Endothelial cell of umbilical vein (primary cell): ENCODE measurements around the gene AMFR. TPM values are rescaled to one million over a fixed set of nuclear protein-coding genes. Genes with fewer than 3 reads are reported as not detected.

Experiments
- BruUV-seq: library from RNA; stranded (reverse); fragments of 400-500 nt; replicated peaks from 2 replicates; lab custom pipeline; 2021; lab: Mats Ljungman, UMichigan
- CTCF ChIA-PET: fragments of 300-600, 350-600 bp; sonication (Branson Sonifier 250); formaldehyde crosslinking; loops from one replicate; lab custom pipeline; 2021; ENCODE audit warnings: antibody characterized with exemption, inconsistent platforms; lab: Charles Lee
- POLR2A ChIA-PET: fragments of 300-600, 350-600 bp; sonication (Branson Sonifier 250); formaldehyde crosslinking; loops from one replicate; lab custom pipeline; 2021; ENCODE audit warnings: antibody characterized with exemption, inconsistent platforms; lab: Charles Lee
- DNase-seq: peaks from one replicate; pipeline ENCODE4 v3.0.0-alpha.2; 2011; ENCODE audit warnings: low read depth, low spot score
- FAIRE-seq: peaks from 2 replicates; lab custom pipeline; 2011; peaks lifted over from hg19 to GRCh38; lab: Jason Lieb, UNC
- H2AFZ ChIP-seq: 2 replicates; pipeline ENCODE4 v1.6.0; 2012; ENCODE audit warnings: low read depth, low read length, control low read depth, inconsistent platforms
- H3K27ac ChIP-seq: 2 replicates; pipeline ENCODE4 v1.5.1; 2011; ENCODE audit warnings: low read depth, mild to moderate bottlenecking, control low read depth, low read length, moderate library complexity; ENCODE audit not compliant: insufficient read depth
- H3K27me3 ChIP-seq, 2 experiments: 2 replicates each; pipeline versions ENCODE4 v1.6.0 to v1.6.1; 2011; ENCODE audit warnings: low read length in 2 of 2, mixed read lengths in 1 of 2; ENCODE audit not compliant: control insufficient read depth in 2 of 2, insufficient read depth in 2 of 2
- H3K36me3 ChIP-seq, 2 experiments: 2 replicates in 1 of 2; 3 replicates in 1 of 2; pipeline ENCODE4 v1.5.1; 2011; ENCODE audit warnings: low read length in 2 of 2, mild to moderate bottlenecking in 1 of 2, moderate library complexity in 1 of 2; ENCODE audit not compliant: control insufficient read depth in 2 of 2, insufficient read depth in 2 of 2; ENCODE audit errors: extremely low read depth in 1 of 2
- H3K4me1 ChIP-seq: 3 replicates; pipeline ENCODE4 v1.5.1; 2011; ENCODE audit warnings: mild to moderate bottlenecking, low read length; ENCODE audit not compliant: control insufficient read depth, insufficient read depth; ENCODE audit errors: extremely low read depth
- H3K4me2 ChIP-seq: 2 replicates; pipeline ENCODE4 v1.6.1; 2011; ENCODE audit warnings: low read length, control low read depth, mixed read lengths; ENCODE audit not compliant: insufficient read depth
- H3K4me3 ChIP-seq, 3 experiments: fragments of 200-600 bp in 1 of 3; sonication (generic), shearing (Covaris generic) in 1 of 3; replicated peaks in 1 of 3; 2 replicates each; pipeline ENCODE4 v1.5.1; 2011 to 2016; ENCODE audit warnings: control low read depth in 3 of 3, low read length in 3 of 3, mild to moderate bottlenecking in 2 of 3, inconsistent platforms in 1 of 3, low read depth in 1 of 3, moderate library complexity in 1 of 3; ENCODE audit not compliant: insufficient read depth in 1 of 3
- H3K79me2 ChIP-seq: 2 replicates; pipeline ENCODE4 v1.6.0; 2012; ENCODE audit warnings: low read length, inconsistent platforms; ENCODE audit not compliant: control insufficient read depth, insufficient read depth
- H3K9ac ChIP-seq: replicated peaks from 2 replicates; pipeline ENCODE3; 2011; ENCODE audit warnings: low read length, control low read depth; ENCODE audit not compliant: insufficient read depth; ENCODE audit errors: extremely low read depth
- H3K9me1 ChIP-seq: replicated peaks from 3 replicates; pipeline ENCODE4 v1.6.0; 2011; ENCODE audit warnings: mild to moderate bottlenecking, low read length; ENCODE audit not compliant: control insufficient read depth, insufficient read depth; ENCODE audit errors: extremely low read depth
- H3K9me3 ChIP-seq: replicated peaks from 2 replicates; pipeline ENCODE4 v1.5.1; 2012; ENCODE audit warnings: low read length, inconsistent platforms; ENCODE audit not compliant: control insufficient read depth, insufficient read depth
- H4K20me1 ChIP-seq: replicated peaks from 2 replicates; pipeline ENCODE3; 2011; ENCODE audit warnings: mild to moderate bottlenecking, low read length; ENCODE audit not compliant: control insufficient read depth, insufficient read depth; ENCODE audit errors: extremely low read depth
- CTCF ChIP-seq, 2 donors: IDR thresholded peaks; 1 replicate in 1 of 2; 2 replicates in 1 of 2; pipeline ENCODE4 v1.5.1; 2011; ENCODE audit warnings: low read length in 2 of 2, mild to moderate bottlenecking in 2 of 2, moderate library complexity in 2 of 2, control low read depth in 1 of 2, inconsistent platforms in 1 of 2, low read depth in 1 of 2; ENCODE audit not compliant: insufficient read depth in 1 of 2; ENCODE audit errors: extremely low read depth in 1 of 2
- EZH2 ChIP-seq: IDR thresholded peaks from 2 replicates; pipeline ENCODE4 v1.6.1; 2012; ENCODE audit warnings: borderline replicate concordance, low read depth, mild to moderate bottlenecking, moderate library complexity, low read length, inconsistent platforms; ENCODE audit not compliant: severe bottlenecking
- FOS ChIP-seq: IDR thresholded peaks from 2 replicates; pipeline ENCODE4 v1.6.1; 2011; ENCODE audit warnings: mild to moderate bottlenecking, low read length, moderate library complexity, borderline replicate concordance; ENCODE audit not compliant: insufficient read depth
- GATA2 ChIP-seq: IDR thresholded peaks from 2 replicates; pipeline ENCODE4 v1.7.0; 2011; ENCODE audit warnings: low read depth, mild to moderate bottlenecking, moderate library complexity, mixed read lengths, low read length; ENCODE audit not compliant: insufficient read length, insufficient read depth
- JUN ChIP-seq: IDR thresholded peaks from 2 replicates; pipeline ENCODE4 v1.6.1; 2011; ENCODE audit warnings: borderline replicate concordance, low read depth; ENCODE audit not compliant: insufficient read length, insufficient read depth
- MAX ChIP-seq: IDR thresholded peaks from 2 replicates; pipeline ENCODE4 v1.6.1; 2011; ENCODE audit not compliant: insufficient read depth, insufficient read length
- MYC ChIP-seq: IDR thresholded peaks from one replicate; pipeline ENCODE4 v1.6.1; 2011; ENCODE audit warnings: mild to moderate bottlenecking, low read depth, low read length
- POLR2A ChIP-seq: IDR thresholded peaks from 2 replicates; pipeline ENCODE4 v1.6.1; 2012; ENCODE audit warnings: low read depth, mild to moderate bottlenecking, control low read depth, low read length
- POLR2AphosphoS5 ChIP-seq: IDR thresholded peaks from 2 replicates; pipeline ENCODE4 v1.6.1; 2012; ENCODE audit warnings: low read depth, mild to moderate bottlenecking, control low read depth, low read length, moderate library complexity; ENCODE audit not compliant: insufficient read depth
- dilution Hi-C: fragments of 300-500 bp; cut with MboI; formaldehyde crosslinking; loops from one replicate; pipeline ENCODE4 v1.15.0; 2019; ENCODE audit warnings: low sequenced_read_pairs; ENCODE audit not compliant: extremely low pct_ligation_motif_present
- intact Hi-C: fragments of 100-400 bp; cut with micrococcal nuclease; formaldehyde crosslinking; loops from one replicate; pipeline ENCODE4 v1.10.0; 2022
- polyA plus RNA-seq, 4 experiments: library from polyadenylated mRNA; depleted of rRNA in 3 of 4; stranded (reverse) in 3 of 4; unstranded in 1 of 4; fragments of >200 nt; gene quantifications; 2 replicates each; pipeline versions ENCODE4 v1.2.1 to v1.2.3, GENCODE V29; 2011 to 2012; ENCODE audit warnings: missing spikeins in 1 of 4
- total RNA-seq: library from RNA; stranded (reverse); gene quantifications from 2 replicates; pipeline ENCODE4 v1.2.3, GENCODE V29; 2021

Gene AMFR
- total and polyA plus RNA-seq, 2 donors (not counting 3 experiments of a cell fraction or from before 2014, with no cell fraction given): 66.5 to 71.7 TPM

GRCh38 chr16:56321571-56321970 lies 103.8 kb downstream of the AMFR start:
- FAIRE-seq: no peak
- Histone ChIP-seq H3K4me1 (no peaks in the 10 kb centered on the region), H3K4me2 (no peak overlapping the region), H3K27ac (no peak overlapping the region), H3K9me3 (no peaks in the 10 kb centered on the region), H3K9me1 (no peaks in the 10 kb centered on the region), H2AFZ (no peak overlapping the region), H3K9ac (no peak overlapping the region), H3K27me3 (peaks cover 4 to 6% of the 10 kb centered on the region in 2 experiments), H3K36me3 (no peaks in the 10 kb centered on the region), H4K20me1 (no peaks in the 10 kb centered on the region), H3K79me2 (no peaks in the 10 kb centered on the region), H3K4me3 (no peak overlapping the region)
- POLR2A ChIA-PET: no interaction called here
- CTCF ChIA-PET: interaction anchor here (0.9 to 6.6 kb wide), 3 partner anchors 35 to 857 kb away, joined by 3 to 166 read pairs (median 7); no protein-coding TSS in a partner anchor
- TF ChIP-seq POLR2A (no peak), JUN (no peak), POLR2AphosphoS5 (no peak), MYC (no peak), EZH2 (no peak), MAX (no peak), FOS (no peak), GATA2 (no peak), CTCF (IDR thresholded peaks at IDR 0.05; ENCODE audit: extremely low read depth in 1 of 2, insufficient read depth in 1 of 2, low read depth in 1 of 2, low read length in 2 of 2) (no peak)
- intact Hi-C loops: no loop called here
- dilution Hi-C loops: no loop called here
- BruUV-seq: no TSS peak
- DNase-seq: no peak
